ENCODE data around the gene SHROOM3. TPM values are rescaled to one million over a fixed set of nuclear protein-coding genes. Genes with fewer than 3 reads are reported as not detected.

SHROOM3 gene
- total and polyA plus RNA-seq, 2 of the 13 experiments (the other 11 are each of a cell fraction or from before 2014, with no cell fraction given) = 0.01 TPM; not detected in 1

- H2AFZ ChIP-seq (ENCODE audit: low read length) = no peak overlapping the region
- H3K27me3 ChIP-seq (ENCODE audit: control insufficient read depth in 1 of 2, insufficient read depth in 2 of 2, low read length in 2 of 2) = no peaks in the 10 kb centered on the region; a peak in 1 of 5 replicates
- H3K36me3 ChIP-seq (replicated peaks in 1 of 2; ENCODE audit: control insufficient read depth in 1 of 2, insufficient read depth in 2 of 2, low read length in 2 of 2) = no peaks in the 10 kb centered on the region
- no peak overlapping the region for H3K9ac ChIP-seq (ENCODE audit: insufficient read depth, low read depth, low read length)
- no peak overlapping the region for H3K4me3 ChIP-seq (replicated peaks in 1 of 3; ENCODE audit: insufficient read depth in 1 of 3, low read depth in 2 of 3, low read length in 3 of 3)
- CTCF ChIA-PET (ENCODE audit: low intra/inter-chr PET ratio, low total read pairs) = interaction anchor here (1.1 kb wide), 1 partner anchor 68 kb away, joined by 3 read pairs; no protein-coding TSS in a partner anchor
- DNase-seq (ENCODE audit: low spot score) (peak; percentile 70), FAIRE-seq (peak; percentile 65), ATAC-seq (peak; percentile 95)
- intact Hi-C loops (cut with micrococcal nuclease; ENCODE audit: unreplicated experiment) = no loop called here
- H3K9me3 ChIP-seq (ENCODE audit: low read length) = no peaks in the 10 kb centered on the region
- H3K27ac ChIP-seq (ENCODE audit: extremely low read length, insufficient read depth, low read length) = no peak overlapping the region
- H4K20me1 ChIP-seq (ENCODE audit: insufficient read depth, low read length) = no peaks in the 10 kb centered on the region
- WGBS (ENCODE audit: low lambda C conversion rate) = 35% methylated on average over 3 of the region's 3 CpGs
- POLR2A ChIA-PET = no interaction called here
- no TSS peak for BruUV-seq (replicated peaks)
- in situ Hi-C loops (cut with HindIII; ENCODE audit: extremely low pct_ligation_motif_present, low pct_unique_long_range_greater_than_20kb) = no loop called here
- H3K79me2 ChIP-seq (ENCODE audit: insufficient read depth, low read length) = no peaks in the 10 kb centered on the region
- peaks cover 14% of the 10 kb centered on the region for H3K4me1 ChIP-seq (ENCODE audit: insufficient read depth, low read length)
- H3K4me2 ChIP-seq (ENCODE audit: low read depth, low read length) = peak overlapping the region; percentile 21
- TF ChIP-seq AHDC1 (CRISPR knock-in tag; IDR thresholded peaks at IDR 0.05; ENCODE audit: borderline replicate concordance) = peak; percentile 70; the same call in 1 of the 2 replicates
- TF ChIP-seq ZNF713 (CRISPR knock-in tag; IDR thresholded peaks at IDR 0.05) = no peak
- TF ChIP-seq ZNF576 (CRISPR knock-in tag; IDR thresholded peaks at IDR 0.05) = no peak
- TF ChIP-seq CREB1 (IDR thresholded peaks at IDR 0.05) = no peak
- 0 out of 2 replicates have a peak, but pooled peaks have one; percentile 21 for TF ChIP-seq CREB1 (CRISPR knock-in tag; IDR thresholded peaks at IDR 0.05)
- TF ChIP-seq, protein P1, sequence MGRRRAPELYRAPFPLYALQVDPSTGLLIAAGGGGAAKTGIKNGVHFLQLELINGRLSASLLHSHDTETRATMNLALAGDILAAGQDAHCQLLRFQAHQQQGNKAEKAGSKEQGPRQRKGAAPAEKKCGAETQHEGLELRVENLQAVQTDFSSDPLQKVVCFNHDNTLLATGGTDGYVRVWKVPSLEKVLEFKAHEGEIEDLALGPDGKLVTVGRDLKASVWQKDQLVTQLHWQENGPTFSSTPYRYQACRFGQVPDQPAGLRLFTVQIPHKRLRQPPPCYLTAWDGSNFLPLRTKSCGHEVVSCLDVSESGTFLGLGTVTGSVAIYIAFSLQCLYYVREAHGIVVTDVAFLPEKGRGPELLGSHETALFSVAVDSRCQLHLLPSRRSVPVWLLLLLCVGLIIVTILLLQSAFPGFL (CRISPR knock-in tag; IDR thresholded peaks at IDR 0.05) = no peak
- TF ChIP-seq TP53 (CRISPR knock-in tag; conservative IDR thresholded peaks at IDR 0.05) = no peak
- TF ChIP-seq FOXO4 (CRISPR knock-in tag; conservative IDR thresholded peaks at IDR 0.05) = no peak
- no peak for TF ChIP-seq RAD21 (CRISPR knock-in tag; IDR thresholded peaks at IDR 0.05)
- no peak for TF ChIP-seq ZNF850 (CRISPR knock-in tag; conservative IDR thresholded peaks at IDR 0.05)
- TF ChIP-seq ASH2L (IDR thresholded peaks at IDR 0.05; ENCODE audit: insufficient read length, low read depth, low read length) = no peak
- TF ChIP-seq ZNF761 (CRISPR knock-in tag; conservative IDR thresholded peaks at IDR 0.05) = no peak
- TF ChIP-seq HNF4A (CRISPR knock-in tag; IDR thresholded peaks at IDR 0.05) = peak; percentile 83
- no peak for TF ChIP-seq AGO1 (IDR thresholded peaks at IDR 0.05; ENCODE audit: low read depth, low read length, poor library complexity, severe bottlenecking)
- TF ChIP-seq ZNF530 (CRISPR knock-in tag; IDR thresholded peaks at IDR 0.05; ENCODE audit: low read depth) = no peak
- no peak for TF ChIP-seq SOX6 (IDR thresholded peaks at IDR 0.05)
- TF ChIP-seq SOX6 (CRISPR knock-in tag; IDR thresholded peaks at IDR 0.05) = peak; percentile 68
- TF ChIP-seq RARA (CRISPR knock-in tag; IDR thresholded peaks at IDR 0.05) = peak; percentile 49
- no peak for TF ChIP-seq JUND (CRISPR knock-in tag; IDR thresholded peaks at IDR 0.05)
Measured at GRCh38 chr4:76498550-76498949, 63.5 kb downstream of the SHROOM3 start.

Data from HepG2 (cell line).